DMS 273 (cell line): ENCODE results near the gene SPATA9.

ENCODE experiments used
- DNase-seq: peaks from one replicate; lab custom pipeline; 2025; ENCODE audit not compliant: unreplicated experiment; lab: John Stamatoyannopoulos, UW

The SPATA9 gene

GRCh38 chr5:95689680-95690079 is 6.9 kb upstream of the SPATA9 start:
- DNase-seq: no peak

- DNase-seq: no peak
These were observed 3.9 kb upstream of the SPATA9 start for GRCh38 chr5:95686651-95687050.

DNA sequence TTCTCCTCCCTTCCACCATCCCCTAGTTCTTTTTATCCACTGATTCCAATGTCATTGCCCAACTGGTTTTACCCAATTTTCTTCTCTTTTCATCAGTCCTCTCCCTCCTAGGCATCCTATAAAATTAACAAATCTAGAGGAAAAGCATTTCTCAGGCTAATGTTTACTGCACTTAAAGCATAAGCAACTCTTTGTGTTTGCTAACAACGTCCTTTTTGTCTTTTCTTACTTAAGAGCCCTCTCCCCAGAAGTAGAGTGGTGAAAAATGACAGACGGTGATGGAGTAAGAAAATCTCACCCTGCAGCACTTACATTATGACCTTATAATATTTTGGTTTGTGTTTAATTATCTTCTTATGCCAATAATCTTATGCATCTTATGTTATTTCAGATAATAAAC is 1.6 kb upstream of the SPATA9 start:
- no peak for DNase-seq

DNA sequence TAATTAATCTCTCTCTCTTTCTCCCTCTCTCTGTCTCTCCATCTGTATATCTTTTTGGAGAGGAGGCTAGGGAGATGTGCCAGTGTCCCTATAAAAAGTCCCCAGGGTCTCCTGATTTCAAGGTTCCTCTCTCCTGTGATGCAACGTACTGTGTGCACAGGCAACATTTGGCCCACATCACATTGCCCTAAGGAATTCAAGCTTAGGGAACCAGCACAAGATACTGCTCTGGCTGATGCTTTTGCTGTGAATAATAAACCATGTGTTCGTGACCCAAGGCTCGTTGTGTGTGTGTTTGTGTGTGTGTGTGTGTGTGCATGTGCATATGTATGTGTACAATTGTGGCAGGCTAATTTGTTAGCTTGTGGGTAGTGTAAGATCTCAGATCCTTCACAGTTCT is 9.7 kb downstream of the SPATA9 start:
- DNase-seq: peak; percentile 25

GRCh38 chr5:95672641-95673040 is 10.2 kb downstream of the SPATA9 start:
- no peak for DNase-seq

GRCh38 chr5:95671826-95672225 is 11.0 kb downstream of the SPATA9 start:
- DNase-seq: no peak

DNA sequence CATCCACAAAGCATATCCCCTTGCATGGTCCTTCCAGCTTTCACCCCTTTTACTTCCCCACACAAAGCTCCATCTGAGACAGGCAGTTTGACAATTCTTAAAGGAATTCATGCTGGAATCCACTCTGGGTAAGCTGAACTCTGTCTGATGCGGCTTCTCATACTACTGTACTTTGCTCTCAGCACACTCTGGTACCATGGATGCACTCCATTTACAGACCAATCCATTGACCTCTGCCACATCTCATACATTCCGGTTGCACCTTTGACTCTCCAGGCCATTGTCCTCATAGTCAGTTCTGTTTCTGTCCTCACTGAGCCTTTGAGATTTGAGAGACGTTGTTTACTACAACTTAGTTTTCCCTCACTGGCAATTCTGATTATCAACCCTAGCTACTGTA is 12.2 kb downstream of the SPATA9 start:
- DNase-seq: no peak

DNA sequence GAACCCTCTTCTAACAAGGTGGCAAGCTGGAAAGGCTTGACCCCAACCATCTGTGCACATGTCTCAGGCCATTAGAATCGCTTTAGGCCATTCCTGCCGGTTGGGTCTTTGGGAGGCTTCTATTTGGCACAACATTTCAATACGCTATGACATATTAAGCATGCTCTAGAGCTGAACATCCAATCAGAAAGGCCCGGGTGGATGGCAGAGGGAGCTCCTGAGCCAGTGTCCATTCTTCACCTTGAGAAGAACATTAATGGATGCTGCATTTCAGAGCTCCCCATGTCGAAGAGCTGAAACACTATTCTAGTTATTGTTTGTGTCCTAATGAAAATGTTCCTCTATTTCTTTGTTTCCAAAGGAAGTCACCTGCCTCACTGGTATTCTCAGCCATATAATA is 12.8 kb downstream of the SPATA9 start:
- DNase-seq: no peak

GRCh38 chr5:95669540-95669939 is 13.3 kb downstream of the SPATA9 start:
- DNase-seq: no peak

- no peak for DNase-seq
These were observed 14.1 kb downstream of the SPATA9 start for GRCh38 chr5:95668728-95669127.

- no peak for DNase-seq
These were observed 14.6 kb downstream of the SPATA9 start for GRCh38 chr5:95668216-95668615.

- no peak for DNase-seq
These were observed 15.1 kb downstream of the SPATA9 start for GRCh38 chr5:95667678-95668077.

- DNase-seq: no peak
These were observed 15.7 kb downstream of the SPATA9 start for GRCh38 chr5:95667061-95667618.

DNA sequence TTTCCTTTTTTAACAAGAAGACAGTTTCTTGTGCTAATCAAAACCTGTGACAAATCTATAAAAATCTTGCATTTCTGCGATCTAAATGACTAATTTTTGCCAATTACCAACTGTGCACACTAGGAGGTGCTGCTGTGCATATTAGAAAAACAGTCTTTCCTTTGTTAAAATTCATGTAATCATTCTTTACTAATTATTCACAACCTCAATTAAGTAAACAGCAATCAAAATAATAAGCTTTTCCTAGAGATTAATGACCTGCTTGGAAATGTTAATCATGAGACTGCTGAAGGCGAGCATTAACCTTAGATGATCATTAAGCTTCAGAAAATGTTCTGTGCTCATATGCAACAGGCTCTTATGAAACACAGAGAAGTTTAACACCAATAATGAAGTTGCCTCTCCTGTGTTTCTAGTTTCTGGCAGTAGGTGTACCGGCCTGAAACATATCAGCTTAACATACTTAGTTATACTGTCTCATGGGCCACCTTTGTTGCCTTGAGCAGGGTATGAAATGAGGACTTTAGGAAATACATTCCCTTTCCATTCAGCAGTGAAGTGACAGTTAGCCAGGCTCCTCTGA is 18.5 kb downstream of the SPATA9 start:
- peak; percentile 56 for DNase-seq

DNA sequence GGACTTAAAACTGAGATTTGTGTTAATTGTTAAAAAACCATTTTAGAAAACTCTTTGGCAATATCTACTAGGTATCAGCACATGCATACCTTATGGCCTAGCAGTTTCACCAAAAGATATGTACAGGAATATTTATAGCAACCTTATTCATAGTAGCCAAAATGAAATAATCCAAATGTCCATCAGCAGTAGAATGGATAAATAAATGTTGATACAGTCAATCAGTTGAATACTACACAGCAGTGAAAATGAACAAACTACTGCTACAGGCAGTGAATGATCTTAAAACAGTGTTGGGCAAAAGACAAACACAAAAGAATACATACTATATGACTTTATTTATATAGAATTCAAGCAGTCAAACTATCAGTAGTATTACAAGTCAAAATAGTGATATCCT is 19.8 kb downstream of the SPATA9 start:
- DNase-seq: no peak

GRCh38 chr5:95660060-95660459 is 22.7 kb downstream of the SPATA9 start:
- no peak for DNase-seq

DNA sequence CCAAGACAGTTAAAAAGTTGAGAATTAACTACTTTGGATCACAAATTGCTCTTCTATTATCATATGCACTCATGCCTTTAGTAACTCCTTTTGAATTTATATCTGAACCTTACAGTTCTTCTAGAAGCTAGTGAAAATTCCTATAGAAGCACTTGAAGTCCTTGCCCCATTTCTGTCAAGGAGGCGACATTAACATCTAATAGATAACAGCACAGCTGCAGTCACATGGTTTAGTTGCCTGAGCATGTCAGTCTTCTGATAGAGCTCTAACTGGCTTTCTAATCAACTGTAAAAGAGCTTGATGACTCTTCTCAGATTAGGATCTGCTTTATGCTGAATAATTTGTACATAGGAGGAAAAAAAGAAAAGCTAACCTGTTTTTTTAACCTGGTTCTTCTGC is 27.2 kb downstream of the SPATA9 start:
- no peak for DNase-seq

DNA sequence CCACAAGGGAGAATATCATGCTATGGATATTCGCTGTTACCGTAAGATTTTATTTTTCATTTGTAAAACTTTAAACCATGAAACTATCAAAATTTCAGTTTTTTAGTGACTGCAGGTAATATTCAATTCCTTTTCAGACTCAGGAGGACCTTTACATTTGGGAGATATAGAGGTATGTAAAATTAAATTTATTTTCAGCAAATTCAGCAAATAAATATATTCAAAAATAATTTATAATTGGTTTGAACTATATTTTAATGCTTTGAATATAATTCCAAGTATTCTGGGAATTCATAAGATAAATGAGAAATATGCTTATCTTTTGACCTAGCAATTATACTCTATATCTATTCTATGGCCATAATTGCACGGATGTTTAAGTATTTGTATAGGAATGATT is 28.6 kb downstream of the SPATA9 start:
- no peak for DNase-seq

GRCh38 chr5:95652849-95653248 is 29.9 kb downstream of the SPATA9 start:
- DNase-seq: no peak

GRCh38 chr5:95649842-95650620 is 32.8 kb downstream of the SPATA9 start:
- no peak for DNase-seq

DNA sequence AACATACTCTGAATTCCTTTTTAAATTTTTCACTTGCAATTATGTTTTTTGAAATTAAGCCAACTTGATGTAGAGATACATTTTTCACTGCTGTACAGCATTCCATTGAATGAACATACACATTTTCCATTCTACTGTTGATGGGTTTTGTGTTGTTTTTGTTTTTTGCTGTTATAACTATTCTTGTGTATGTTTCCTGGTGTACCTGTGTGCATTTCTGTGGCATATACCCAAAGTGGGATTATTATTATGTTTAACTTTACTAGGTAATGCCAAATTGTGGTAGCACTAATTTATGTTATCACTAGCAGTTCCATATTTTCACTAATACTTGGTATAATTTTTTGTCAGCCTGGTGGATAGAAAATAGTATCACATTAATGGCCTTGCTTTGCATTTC is 33.5 kb downstream of the SPATA9 start:
- DNase-seq: no peak
